ENCODE data around the gene TRPM8. TPM values are rescaled to one million over a fixed set of nuclear protein-coding genes. Genes with fewer than 3 reads are reported as not detected.
"Not testable (repeated sequence)": the region's sequence is repeated elsewhere in the genome, so short reads cannot be mapped to it uniquely, and the experiment has no call there.

Gene TRPM8
- not detected for total RNA-seq

- DNase-seq: no peak
These were observed at the start of gene TRPM8 for GRCh38 chr2:233917116-233917515. TSS of gene TRPM8 (plus strand) at chr2:233917373. CDS start at chr2:233926538, 9,165 bp downstream.

GRCh38 chr2:233867993-233868532, 49.1 kb upstream of the TRPM8 start, which contains the start of gene MSL3B:
TSS of gene MSL3B (minus strand) at chr2:233868386.
- DNase-seq: peak; percentile 35

- DNase-seq: no peak
These were observed 45.7 kb upstream of the TRPM8 start for GRCh38 chr2:233871432-233871831.

- DNase-seq: not testable (repeated sequence)
These were observed 45.0 kb upstream of the TRPM8 start for GRCh38 chr2:233872125-233872524.

DNA sequence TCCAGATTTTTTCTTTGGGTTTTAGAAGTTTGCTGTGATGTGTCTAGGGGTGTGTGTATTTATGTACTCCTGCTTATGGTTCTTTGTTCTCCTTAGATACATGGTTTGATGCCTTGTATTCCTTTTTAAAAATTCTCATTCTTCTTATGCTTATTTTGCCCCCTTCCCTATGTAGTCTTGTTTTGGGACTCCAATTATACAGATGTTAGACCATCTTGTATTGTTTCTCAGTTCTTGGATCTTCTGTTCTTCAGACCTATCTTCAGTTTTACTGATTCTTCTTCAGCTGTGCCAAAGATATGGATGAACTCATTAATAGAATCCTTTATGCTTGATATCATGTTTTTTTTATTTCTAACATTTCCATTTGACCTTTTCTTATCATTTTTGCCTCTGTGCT, 34.8 kb upstream of the TRPM8 start:
- DNase-seq: no peak

- no peak for DNase-seq
These were observed 24.4 kb upstream of the TRPM8 start for GRCh38 chr2:233892793-233893192.

GRCh38 chr2:233896253-233896652, 20.9 kb upstream of the TRPM8 start:
- not testable (repeated sequence) for DNase-seq

DNA sequence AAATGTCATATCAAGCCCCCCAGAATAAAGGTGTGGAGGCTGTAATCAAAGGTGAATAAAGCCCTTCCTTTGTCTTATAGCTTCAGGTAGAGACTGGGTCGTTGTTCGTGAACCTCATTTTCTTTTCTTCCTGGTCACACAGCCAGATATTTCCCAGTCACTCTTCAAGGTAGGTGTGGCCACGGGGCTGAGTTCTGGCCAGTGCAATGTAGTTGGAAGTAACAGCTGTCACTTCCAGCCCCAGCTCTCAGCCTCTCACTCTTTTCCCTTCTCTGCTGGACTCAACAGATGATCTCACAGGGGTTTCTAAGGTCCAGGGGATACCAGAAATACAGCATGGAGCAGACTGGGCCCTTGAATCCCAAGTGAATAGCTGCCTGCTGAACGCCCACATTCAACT, 15.8 kb upstream of the TRPM8 start:
- DNase-seq: no peak

- no peak for DNase-seq
These were observed 15.3 kb upstream of the TRPM8 start for GRCh38 chr2:233901884-233902283.

DNA sequence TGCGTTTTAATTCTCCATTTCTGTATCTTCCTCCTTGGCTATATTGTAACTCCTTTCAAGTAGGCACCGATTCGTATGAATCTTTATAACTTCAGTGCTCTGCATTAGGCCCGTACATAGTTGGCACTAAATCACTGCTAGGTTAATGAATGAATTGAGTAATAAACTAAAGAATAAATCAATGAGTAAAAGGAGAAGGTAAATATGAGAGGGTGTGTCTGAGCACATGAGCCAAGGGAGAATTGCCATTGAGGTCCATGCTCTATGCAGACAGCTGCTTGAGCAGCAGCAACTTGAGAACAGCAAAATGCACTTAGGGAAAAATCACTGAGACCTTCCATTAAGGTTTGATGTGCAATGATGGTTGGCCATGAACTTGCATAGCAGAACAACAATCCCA, 11.2 kb upstream of the TRPM8 start:
- no peak for DNase-seq

GRCh38 chr2:233907627-233908026, 9.5 kb upstream of the TRPM8 start:
- no peak for DNase-seq

GRCh38 chr2:233912691-233913423, 4.3 kb upstream of the TRPM8 start:
- no peak for DNase-seq

- no peak for DNase-seq
These were observed 2.0 kb upstream of the TRPM8 start for GRCh38 chr2:233915128-233915527.

- no peak for DNase-seq
These were observed 2.1 kb downstream of the TRPM8 start for GRCh38 chr2:233919319-233919718.

GRCh38 chr2:233919938-233920337, 2.8 kb downstream of the TRPM8 start:
- DNase-seq: no peak

DNA sequence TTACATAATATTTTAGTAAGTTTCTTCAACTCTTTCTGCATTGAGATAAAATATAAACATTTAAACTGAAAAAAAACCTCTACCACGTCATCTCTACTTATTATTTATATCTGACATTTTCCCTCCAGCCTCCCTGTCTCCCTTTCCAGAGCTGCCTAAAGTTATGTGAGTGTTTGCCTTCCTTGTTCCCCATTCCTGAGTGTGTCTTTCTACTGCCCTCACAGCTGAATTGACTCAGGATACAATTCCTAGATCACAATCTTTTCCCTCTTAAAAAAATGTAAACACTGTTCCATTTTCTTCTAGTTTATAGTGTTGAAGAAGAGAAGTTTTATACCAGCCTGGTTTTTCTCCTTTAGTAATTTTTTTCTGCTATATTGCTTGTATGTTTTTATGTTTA, 5.3 kb downstream of the TRPM8 start:
- DNase-seq: no peak

DNA sequence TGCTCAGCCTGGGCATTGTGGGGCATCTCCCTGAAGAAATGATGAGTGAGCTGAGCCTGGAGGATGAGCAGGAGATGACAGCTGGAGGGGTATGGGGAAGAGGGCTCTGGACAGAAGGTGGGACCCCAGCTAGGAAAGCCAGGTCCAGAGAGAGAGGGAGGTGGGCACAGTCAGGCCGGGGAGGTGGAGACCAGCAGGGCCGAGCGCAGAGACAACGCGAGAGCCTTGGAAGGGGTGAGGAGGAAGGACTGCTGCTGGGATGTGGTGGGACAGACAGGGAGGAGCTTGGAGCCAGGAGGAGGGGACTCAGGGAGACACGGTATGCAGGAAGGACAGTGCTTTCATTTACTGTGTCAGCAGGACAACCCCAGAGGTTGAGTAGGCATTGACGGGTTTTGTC, 8.2 kb downstream of the TRPM8 start:
- no peak for DNase-seq

DNA sequence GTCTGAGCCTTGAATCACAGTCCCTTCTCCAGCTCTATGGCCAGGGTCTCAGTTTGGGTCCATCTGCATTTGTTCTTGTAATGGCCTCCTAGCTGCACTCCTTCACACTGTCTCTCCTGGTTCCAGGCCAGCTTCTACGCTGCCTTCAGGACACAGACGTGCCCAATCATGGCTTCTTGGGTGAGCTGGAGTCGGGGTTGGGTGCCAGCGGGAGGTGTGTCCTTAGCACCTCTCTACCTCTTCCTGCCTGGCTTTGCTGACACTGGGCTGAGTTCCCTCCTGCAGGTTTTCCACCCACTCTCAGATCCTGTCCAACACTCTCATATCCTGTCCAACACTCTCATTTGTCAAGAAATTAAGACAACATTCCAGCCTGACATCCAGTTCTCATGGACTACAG, 9.6 kb downstream of the TRPM8 start:
- DNase-seq: no peak

GRCh38 chr2:233928594-233929351, 11.6 kb downstream of the TRPM8 start:
- no peak for DNase-seq

DNA sequence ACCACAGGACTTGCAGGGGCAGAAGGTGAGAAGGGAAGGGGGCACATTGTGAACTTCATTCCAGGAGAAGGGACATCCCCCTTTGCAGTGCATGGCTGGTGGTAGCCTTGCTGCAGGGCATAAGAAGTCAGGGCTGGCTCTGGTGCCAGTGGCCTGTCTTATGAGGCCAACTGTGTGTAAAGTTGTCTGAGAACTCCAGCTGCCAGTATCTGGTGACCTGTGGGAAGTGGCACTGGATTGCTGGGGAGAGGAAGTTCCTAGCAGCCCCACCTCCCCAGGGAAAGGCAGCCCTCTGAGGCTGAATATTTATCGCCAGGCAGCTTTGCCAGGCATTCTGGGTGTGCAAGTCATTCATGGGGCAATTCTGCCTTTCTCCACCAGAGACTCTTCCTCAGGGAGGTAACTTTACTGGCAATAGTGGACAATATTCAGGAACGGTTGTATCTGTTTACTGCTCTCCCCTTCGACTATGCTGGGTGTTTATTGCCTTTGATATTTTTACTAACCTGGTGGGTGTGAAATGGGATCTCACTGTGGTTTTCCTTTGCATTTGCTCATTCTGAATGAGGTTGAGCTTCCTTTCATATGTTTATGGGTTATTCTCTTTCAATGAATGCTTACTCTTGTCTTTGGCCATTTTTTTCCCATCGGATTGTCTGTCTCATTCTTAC, 12.3 kb downstream of the TRPM8 start:
- no peak for DNase-seq

GRCh38 chr2:233934524-233934923, 17.4 kb downstream of the TRPM8 start:
- no peak for DNase-seq

- no peak for DNase-seq
These were observed 18.3 kb downstream of the TRPM8 start for GRCh38 chr2:233935426-233935825.

DNA sequence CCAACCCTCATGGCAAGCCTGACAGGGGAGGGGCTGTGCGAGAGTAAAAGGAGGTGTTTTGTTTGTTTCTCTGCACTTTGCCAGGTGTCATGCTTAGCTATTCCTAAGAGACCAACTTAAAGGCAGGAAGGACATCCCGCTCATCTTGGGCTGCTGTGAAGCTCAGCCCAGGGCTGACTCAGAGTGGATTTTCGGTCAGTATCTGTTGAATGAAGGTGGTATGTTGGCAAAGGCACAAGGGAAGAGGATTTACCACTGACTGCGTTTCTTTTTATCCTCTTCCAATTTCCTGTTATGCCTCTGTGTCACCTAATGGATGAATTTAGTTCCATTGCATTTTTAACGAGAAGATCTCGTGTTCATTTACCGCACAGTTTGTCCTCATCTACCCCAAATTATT, 18.9 kb downstream of the TRPM8 start:
- DNase-seq: no peak

Measured in effector CD4-positive, alpha-beta T cell (primary cell).